Measurements from ENCODE around the gene FAM13A.
"Not testable (repeated sequence)": the region's sequence is repeated elsewhere in the genome, so short reads cannot be mapped to it uniquely, and the experiment has no call there.

FAM13A gene

DNA sequence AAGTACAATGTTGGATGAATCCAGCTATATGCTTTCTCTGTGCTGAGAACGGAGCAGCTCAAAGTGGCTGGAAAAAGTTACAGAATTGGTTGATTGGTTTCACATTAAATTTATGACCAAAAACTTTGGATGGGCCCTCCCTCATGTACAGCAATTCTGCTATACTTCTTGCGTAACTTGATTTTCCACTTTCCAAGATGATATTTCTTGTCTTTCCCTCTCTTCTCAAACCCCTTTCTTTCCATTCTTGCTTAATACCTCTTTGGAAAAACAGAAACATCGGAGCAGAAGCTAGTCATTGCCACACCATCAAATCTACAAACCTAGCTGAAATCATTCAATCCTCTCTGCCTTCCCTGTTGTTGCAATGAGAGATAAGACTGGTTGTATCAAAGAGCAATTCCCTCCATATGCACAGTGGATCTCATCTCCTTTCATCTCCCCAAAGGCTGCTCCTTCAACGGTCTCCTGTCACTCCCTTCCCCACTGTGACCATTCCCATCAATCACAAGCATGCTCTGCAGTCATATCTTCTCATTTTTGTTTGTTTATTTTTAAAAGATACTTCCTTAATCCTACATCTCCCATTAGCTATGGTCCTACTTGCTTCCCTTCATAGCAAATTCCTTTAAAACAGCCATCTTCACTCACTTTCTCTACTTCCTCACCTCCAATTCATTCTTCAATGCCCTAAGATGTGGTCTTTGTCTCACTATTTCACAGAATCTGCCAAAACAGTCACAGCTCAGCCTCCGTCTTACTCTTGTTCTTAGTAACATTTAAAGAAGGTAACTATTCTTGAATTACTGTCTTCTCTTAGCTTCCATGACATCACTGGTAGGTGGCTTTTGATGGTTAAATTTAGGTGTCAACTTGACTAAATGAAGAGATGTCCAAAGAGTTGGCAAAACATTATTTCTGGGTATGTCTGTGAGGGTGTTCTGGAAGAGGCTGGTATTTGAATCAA, 145.5 kb downstream of the FAM13A start:
- in situ Hi-C loops (cut with HindIII; ENCODE audit: low sequenced_read_pairs): no loop called here

DNA sequence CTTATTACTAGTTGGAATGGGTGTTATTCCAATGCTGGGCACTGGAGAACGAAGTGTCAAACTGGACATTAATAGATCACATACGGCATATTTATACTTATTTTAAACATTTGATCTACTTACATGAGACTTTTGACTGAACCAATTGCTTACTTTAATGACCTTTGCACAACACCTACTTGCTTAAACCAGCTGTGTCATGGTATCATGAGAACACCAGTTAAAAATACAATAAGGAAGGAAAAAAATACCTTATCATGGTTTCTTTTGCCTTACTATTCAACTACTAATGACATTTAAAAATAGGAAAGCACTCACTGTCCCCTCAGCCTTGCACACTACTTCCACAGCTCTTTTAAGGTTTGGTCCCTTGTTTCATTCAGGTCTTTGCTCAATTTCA, 146.9 kb downstream of the FAM13A start:
- in situ Hi-C loops (cut with HindIII; ENCODE audit: low sequenced_read_pairs): no loop called here

DNA sequence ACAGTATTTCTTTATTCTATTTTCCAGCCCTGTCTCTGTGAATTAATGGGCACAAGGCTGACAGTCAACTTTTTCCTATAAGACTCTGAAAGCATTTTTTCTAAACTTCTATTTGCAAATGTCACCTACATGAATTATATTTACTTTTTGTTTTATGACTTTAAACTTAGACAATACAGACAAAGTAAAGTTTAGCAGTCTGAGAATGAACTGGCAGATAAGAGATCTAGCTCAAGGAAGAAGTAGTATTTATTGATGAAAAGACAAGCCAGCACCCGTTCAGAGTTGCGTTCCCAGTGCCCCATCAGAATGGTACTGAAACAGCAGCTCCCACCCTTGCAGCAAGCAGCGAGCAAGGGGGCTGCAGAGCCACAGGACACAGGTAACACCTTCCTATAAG, 148.5 kb downstream of the FAM13A start:
- in situ Hi-C loops (cut with HindIII; ENCODE audit: low sequenced_read_pairs): no loop called here

DNA sequence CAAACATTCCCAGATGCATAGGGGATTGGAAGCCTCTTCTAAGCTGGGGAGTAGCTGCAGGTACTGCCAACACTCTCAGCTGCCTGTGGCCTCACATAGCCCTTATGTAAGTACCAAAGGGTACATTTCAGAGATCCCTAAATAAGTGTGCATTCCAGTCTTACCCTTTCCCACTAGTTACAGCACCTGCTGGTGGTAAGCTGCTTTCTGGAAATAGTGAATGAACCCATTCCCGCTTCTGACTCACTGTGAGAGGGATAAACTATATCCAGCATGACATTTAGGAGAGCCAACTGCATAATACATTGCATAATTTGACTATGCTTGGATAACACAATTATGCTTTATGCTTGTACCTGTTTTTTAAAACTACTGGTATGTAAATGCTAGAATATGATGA, 149.0 kb downstream of the FAM13A start:
- in situ Hi-C loops (cut with HindIII; ENCODE audit: low sequenced_read_pairs): no loop called here

DNA sequence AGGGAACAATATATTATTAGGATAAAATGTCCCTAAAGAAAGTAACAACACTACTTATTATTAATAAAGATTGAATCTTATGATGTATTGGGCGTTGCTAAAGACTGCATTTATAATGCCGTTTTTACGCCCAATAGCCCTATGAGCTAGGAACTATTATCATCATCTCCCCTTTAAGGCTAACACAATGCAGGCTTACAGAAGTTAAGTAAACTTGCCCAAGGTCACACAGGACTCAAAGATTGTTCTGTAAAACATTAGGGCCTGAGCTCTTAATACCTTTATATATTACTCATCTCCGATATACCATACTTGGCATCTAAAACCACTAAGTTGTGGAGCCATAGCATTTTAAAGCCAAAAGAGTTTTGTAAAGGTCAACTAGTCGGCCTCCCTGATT, 149.5 kb downstream of the FAM13A start:
- in situ Hi-C loops (cut with HindIII; ENCODE audit: low sequenced_read_pairs): no loop called here

DNA sequence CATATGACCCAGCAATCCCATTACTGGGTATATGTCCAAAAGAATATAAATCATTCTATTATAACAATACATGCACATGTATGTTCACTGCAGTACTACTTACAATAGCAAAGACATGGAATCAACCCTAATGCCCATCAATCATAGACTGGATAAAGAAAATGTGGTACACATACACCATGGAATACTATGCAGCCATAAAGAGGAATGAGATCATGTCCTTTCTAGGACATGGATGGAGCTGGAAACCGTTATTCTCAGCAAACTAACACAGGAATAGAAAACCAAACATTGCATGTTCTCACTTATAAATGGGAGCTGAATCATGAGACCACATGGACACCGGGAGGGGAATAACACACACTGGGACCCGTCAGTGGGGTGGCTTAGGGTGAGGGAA, 152.7 kb downstream of the FAM13A start:
- in situ Hi-C loops (cut with HindIII; ENCODE audit: low sequenced_read_pairs): not testable (repeated sequence)

DNA sequence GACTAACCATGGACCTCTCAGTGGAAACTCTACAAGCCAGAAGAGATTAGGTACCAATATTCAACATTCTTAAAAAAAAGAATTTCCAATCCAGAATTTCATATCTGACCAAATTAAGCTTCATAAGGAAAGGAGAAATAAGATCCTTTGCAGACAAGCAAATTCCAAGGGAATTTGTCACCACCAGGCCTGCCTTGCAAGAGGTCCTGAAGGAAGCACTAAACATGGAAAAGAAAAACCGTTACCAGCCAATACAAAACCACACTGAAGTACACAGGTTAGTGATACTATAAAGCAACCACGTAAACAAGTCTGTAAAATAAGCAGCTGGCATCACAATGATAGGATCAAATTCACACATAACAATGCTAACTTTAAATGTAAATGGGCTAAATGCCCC, 156.6 kb downstream of the FAM13A start:
- in situ Hi-C loops (cut with HindIII; ENCODE audit: low sequenced_read_pairs): no loop called here

DNA sequence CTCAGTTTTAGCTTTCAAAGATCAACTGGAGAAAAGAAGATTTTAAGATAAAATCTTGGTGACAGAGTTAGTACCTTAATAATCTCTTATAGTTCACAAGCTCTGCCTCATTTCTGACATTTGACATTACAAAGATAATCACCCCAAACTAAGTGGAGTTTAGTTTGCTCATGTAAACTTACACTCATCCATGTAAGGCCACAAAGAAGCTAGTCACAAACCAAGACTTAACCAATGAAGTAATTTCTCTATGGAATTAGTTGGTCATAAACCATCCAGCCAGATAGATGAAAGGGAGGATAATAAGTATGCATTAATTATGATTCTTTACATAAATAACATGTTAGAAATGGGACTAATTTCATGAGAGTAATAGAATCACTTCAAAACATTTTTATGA, 159.2 kb downstream of the FAM13A start:
- in situ Hi-C loops (cut with HindIII; ENCODE audit: low sequenced_read_pairs): no loop called here

DNA sequence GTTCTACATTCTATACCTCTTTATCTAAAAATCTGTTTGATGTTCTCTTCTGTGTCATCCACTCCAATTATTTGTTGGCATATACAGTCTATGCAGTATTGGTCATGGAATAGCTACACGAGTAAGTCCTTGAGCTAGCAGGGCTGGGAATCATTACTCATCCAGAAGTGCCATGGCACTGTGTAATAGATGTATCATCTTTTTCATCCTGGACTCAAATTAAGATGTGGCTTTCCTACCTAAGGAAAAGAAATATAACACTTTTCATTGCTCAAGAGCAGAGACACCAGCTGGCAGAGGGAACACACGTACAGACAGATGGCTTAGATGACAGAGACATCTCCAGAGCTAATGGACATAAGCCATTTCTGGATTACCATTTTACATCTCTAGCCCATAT, 159.8 kb downstream of the FAM13A start:
- in situ Hi-C loops (cut with HindIII; ENCODE audit: low sequenced_read_pairs): no loop called here

DNA sequence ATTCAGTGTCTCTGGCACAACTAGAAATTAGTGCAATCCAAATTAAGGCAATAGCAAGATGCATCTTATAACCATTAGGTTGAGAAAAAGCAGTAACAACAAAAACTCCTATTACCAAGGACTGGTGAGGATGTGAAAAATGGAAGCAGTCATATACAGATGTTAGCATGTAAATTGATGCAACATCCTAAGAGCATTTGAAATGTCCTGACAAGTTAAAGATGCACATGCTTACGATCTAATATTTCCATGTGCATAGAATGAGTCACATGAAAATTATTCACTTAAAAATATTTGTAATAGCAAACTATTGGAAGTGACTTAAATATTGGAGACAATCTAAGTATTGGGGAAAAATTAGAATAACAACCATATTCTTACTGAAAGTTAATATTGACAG, 163.0 kb downstream of the FAM13A start:
- in situ Hi-C loops (cut with HindIII; ENCODE audit: low sequenced_read_pairs): no loop called here

DNA sequence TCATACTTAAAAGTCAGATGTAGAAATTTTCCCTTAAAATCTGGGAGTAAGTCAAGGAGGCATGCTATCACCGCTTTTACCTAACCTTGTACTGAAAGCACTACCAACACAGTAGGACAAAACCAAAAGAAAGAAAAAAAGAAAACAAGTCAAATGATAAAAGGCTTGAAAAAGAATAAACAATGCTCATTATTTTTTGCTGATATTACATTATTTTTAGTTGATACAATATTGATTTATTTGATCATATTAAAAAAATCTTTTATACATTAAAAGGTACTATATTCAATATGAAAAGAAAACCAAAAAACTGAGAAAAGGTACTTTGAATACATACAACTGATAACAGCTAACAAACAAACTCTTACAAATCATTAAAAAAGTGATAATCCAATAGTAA, 164.3 kb downstream of the FAM13A start:
- in situ Hi-C loops (cut with HindIII; ENCODE audit: low sequenced_read_pairs): no loop called here

DNA sequence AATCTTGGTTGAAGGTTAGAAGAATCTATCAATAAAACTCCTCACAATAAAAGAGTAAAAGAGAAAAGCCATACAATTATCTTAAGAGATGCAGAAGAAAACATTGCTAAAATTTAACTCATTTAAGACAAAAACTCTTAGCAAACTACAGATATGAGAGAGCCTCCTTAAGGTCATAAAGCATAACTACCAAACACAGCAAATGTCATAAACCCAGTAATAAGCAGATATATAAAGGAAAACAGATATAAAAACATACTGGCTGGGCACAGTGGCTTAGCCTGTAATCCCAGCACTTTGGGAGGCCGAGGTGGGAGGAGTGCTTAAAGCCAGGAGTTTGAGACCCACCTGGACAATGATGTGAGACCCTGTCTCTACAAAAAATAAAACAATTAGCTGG, 165.3 kb downstream of the FAM13A start:
- in situ Hi-C loops (cut with HindIII; ENCODE audit: low sequenced_read_pairs): no loop called here

DNA sequence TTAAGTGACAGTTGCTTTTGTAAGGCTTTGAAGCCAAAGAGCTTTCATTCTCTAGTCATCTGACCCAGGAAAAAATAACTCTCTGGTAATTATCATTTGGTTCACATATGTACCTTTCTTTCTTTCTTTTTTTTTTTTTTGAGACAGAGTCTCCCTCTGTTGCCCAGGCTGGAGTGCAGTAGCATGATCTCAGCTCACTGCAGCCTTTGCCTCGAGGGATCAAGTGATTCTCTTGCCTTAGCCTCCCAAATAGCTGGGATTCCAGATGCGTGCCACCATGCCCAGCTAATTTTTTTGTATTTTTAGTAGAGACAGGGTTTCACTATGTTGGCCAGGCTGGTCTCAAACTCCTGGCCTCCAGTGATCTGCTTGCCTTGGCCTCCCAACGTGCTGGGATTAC, 169.6 kb downstream of the FAM13A start:
- in situ Hi-C loops (cut with HindIII; ENCODE audit: low sequenced_read_pairs): not testable (repeated sequence)

DNA sequence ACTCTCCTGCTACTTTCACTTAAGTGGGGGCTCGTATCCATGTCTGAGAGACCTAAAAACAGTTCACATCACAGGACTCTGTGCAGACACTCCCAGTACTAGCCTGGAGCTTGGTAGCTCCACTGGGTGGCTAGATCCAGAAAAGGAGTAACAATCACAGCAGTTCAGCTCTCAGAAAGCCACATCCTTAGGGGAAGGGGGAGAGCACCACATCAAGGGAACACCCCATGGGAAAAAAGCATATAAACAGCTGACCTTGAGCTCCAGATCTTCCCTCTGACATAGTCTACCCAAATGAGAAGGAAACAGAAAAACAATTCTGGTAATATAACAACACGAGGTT, 175.8 kb downstream of the FAM13A start:
- in situ Hi-C loops (cut with HindIII; ENCODE audit: low sequenced_read_pairs): no loop called here

DNA sequence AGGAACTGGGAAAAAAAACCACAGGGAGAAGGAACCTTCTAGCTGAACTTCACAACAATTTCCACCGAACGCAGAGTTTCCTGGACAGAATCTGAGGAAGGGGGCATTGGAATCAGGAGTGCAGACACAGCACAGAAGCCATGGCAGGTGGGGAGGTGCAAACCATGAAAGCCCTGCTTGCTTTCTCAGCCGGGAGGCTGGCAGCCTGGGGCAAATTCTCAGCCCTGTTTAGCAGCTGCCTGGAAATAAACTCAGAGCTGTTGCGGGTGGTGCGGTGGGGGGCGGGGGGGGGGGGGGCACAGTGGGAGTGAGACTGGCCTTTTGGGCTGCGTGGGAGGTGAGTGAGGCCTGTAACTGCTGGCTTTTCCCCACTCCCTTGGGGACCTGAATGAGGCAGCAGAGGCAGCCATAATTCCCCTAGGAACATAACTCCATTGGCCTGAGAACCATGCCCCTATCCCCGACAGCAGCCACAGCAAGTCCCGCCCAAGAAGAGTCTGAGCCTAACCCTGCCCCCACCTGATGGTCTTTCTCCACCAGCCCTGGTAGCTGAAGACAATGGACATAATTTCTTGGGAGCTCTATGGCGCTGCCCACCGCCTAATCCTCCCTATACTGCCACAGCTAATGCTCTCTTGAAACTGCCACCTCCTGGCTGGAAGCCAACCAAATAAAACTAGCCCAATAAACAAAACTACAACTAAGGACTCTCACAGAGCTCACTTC, 176.3 kb downstream of the FAM13A start:
- in situ Hi-C loops (cut with HindIII; ENCODE audit: low sequenced_read_pairs): no loop called here

DNA sequence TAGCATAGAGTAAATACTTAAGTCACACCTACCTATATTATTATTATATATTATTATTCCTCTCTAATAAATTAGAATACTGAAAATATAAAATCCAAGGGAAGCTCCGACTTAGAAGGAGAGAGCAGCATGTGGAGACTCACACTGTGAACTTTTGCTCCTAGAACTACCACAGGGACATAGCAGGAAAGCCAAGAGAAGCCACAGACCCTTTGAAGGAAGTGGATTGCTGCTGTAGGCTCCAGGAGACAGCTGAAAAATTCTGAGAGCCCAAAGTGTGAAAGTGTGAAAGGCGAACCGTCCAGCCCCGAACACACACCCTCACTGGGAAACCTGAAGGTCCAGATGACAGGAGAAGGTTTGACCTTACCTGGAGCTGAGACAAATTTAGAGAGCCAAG, 177.0 kb downstream of the FAM13A start:
- in situ Hi-C loops (cut with HindIII; ENCODE audit: low sequenced_read_pairs): no loop called here

DNA sequence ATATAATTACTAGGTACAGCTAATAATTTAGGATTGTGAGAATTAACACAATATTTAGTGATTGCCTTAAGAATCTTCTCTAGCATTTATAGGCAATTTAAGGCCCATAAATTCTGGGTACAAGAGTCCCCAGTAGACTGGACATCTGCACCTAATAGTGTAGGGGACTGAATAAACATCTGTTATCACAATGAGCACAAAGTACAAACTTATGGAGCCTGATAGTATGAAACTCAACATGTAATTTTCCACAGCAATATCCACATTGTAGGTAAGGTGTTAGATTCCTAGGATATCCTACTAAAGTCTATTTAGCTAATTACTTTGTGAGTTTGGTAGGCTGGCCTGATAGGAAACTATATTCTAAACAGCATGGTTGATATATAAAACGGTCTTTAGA, 178.3 kb downstream of the FAM13A start:
- in situ Hi-C loops (cut with HindIII; ENCODE audit: low sequenced_read_pairs): no loop called here

DNA sequence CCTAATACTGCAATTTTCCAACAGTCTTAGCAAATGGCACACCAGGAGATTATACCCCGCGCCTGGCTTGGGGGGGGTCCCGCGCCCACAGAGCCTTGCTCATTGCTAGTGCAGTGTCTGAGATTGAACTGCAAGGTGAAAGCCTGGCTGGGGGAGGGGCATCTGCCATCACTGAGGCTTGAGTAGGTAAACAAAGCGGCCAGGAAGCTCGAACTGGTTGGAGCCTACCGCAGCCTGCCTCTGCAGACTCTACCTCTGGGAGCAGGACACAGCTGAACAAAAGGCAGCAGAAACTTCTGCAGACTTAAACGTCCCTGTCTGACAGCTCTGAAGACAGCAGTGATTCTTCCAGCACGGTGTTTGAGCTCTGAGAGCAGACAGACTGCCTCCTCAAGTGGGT, 186.6 kb downstream of the FAM13A start:
- in situ Hi-C loops (cut with HindIII; ENCODE audit: low sequenced_read_pairs): no loop called here

DNA sequence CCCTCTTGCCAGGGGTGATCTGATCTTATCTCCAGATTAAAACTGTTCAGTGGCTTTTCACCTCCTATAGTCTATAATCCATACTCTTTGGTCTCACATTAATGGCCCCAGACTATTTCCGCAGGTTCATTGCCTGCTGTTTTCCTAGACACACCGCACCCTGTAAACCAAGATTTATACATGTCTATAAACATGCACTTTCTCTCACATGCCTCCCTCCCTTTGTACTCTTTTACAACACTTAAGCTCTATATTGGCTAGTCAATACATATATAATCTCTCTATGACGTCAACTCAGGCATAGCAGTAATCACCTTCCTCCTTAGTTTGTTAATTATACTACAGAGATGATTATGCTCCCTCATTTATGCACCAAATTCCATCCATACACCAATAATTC, 188.5 kb downstream of the FAM13A start:
- in situ Hi-C loops (cut with HindIII; ENCODE audit: low sequenced_read_pairs): no loop called here

DNA sequence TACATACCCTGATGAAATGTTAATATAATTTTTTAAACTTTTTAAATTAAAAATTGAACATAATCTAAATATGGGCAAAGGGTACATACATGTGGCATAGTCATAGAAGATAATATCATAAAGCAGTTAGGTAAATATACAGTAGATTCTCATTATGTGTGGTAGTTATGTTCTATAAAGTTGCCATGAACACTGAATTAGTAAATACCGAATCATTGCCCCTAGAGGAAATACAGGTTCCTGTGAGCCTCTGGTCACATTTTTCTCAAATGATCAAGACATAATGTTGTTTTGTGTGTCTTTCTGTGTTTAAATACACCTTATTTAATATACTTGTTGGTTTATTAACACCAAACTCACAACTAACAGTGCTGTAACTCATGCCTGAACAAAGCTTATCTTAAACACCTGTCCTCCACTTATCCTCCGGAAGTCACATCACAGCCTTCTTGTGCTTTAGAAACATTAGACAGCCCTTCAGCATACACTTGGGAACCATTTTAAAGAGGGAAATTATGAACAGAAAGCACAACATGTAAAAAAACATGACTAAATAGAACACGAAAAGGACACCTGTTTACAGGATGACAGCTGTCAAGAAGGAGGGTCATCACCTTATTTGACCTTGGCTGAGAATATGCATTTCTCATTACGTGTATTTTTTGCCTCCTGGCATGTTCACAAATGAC, 190.0 kb downstream of the FAM13A start:
- in situ Hi-C loops (cut with HindIII; ENCODE audit: low sequenced_read_pairs): no loop called here

DNA sequence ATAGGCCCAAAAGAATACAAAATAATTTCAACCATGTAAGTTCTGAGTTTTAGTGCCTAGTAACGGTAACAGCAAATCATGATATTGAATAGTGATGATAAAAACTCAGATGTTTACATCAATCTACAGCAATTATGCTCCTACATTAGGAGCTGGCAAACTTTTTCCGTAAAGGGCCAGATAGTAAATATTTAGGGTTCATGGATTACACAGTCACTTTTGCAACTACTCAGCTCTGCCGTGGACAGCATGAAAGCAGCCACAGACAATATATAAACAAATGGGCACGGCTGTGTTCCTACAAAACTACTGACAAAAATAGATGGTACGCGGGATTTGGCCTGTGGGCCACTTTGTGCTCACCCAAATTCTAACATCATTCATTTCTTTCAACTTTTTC, 191.5 kb downstream of the FAM13A start:
- in situ Hi-C loops (cut with HindIII; ENCODE audit: low sequenced_read_pairs): no loop called here

DNA sequence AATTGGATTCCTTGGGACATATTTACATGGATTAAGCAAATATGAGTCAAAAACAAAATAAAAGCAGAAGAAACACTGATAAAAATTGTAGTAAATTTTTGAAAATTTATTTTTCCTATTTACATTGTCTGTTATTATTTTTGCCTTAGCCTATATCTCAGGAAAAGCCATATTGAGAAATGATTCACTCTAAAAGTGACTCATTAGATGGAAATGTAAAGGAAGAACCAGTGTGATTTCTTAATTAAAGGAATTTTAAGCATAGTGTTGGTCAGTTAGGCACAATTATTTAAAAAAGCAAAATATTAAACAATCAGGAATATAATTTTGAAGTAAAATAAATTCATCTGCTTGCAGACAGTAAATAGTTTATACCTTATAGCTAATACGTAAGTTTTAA, 191.9 kb downstream of the FAM13A start:
- in situ Hi-C loops (cut with HindIII; ENCODE audit: low sequenced_read_pairs): no loop called here

Data from DLD1 (cell line).